Panc1 (cell line): ENCODE data around the gene GNAQ.

Source experiments
- POLR2AphosphoS5 ChIP-seq: IDR thresholded peaks from 2 replicates; pipeline ENCODE4 v1.6.1; 2012; ENCODE audit warnings: mild to moderate bottlenecking, low read depth, low read length, moderate library complexity
- SIN3A ChIP-seq: IDR thresholded peaks from 2 replicates; pipeline ENCODE4 v1.6.1; 2012; ENCODE audit warnings: low read depth, mild to moderate bottlenecking, low read length, moderate library complexity, borderline replicate concordance; ENCODE audit not compliant: insufficient read depth
- TF ChIP-seq, protein P1 (sequence below): fragments of 450-650 bp; IDR thresholded peaks from 2 replicates; pipeline ENCODE4 v1.5.1; 2017; ENCODE audit warnings: mild to moderate bottlenecking
- TF ChIP-seq, protein P2 (sequence below), 2 experiments: IDR thresholded peaks; 2 replicates each; pipeline ENCODE4 v1.6.1; 2011 to 2012; ENCODE audit warnings: low read depth in 2 of 2, control low read depth in 1 of 2, low read length in 1 of 2, mild to moderate bottlenecking in 1 of 2, moderate library complexity in 1 of 2; ENCODE audit not compliant: insufficient read depth in 1 of 2

DNA sequence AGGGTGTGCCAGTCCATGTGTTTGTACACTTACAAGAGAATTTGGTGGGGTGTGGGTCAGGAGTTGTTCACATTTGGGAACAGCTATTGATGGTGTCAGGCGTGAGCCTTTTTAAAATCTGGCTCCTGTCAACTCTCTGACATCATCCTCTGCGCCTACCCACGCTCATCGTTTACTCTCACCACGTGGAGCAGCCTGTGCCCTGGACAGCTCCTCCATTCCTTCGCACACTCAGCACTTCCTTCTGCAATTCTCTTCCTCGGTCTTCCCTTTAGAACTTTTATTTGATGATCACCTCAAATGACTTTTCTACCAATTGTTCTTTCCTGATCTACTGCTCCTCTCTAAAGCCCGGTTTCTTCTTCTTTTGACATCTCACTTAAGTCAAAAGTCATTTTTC lies 42.1 kb upstream of the GNAQ start:
- TF ChIP-seq SIN3A (no peak), POLR2AphosphoS5 (no peak)
- TF ChIP-seq, protein P1, sequence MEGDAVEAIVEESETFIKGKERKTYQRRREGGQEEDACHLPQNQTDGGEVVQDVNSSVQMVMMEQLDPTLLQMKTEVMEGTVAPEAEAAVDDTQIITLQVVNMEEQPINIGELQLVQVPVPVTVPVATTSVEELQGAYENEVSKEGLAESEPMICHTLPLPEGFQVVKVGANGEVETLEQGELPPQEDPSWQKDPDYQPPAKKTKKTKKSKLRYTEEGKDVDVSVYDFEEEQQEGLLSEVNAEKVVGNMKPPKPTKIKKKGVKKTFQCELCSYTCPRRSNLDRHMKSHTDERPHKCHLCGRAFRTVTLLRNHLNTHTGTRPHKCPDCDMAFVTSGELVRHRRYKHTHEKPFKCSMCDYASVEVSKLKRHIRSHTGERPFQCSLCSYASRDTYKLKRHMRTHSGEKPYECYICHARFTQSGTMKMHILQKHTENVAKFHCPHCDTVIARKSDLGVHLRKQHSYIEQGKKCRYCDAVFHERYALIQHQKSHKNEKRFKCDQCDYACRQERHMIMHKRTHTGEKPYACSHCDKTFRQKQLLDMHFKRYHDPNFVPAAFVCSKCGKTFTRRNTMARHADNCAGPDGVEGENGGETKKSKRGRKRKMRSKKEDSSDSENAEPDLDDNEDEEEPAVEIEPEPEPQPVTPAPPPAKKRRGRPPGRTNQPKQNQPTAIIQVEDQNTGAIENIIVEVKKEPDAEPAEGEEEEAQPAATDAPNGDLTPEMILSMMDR: no peak
- TF ChIP-seq, protein P2, sequence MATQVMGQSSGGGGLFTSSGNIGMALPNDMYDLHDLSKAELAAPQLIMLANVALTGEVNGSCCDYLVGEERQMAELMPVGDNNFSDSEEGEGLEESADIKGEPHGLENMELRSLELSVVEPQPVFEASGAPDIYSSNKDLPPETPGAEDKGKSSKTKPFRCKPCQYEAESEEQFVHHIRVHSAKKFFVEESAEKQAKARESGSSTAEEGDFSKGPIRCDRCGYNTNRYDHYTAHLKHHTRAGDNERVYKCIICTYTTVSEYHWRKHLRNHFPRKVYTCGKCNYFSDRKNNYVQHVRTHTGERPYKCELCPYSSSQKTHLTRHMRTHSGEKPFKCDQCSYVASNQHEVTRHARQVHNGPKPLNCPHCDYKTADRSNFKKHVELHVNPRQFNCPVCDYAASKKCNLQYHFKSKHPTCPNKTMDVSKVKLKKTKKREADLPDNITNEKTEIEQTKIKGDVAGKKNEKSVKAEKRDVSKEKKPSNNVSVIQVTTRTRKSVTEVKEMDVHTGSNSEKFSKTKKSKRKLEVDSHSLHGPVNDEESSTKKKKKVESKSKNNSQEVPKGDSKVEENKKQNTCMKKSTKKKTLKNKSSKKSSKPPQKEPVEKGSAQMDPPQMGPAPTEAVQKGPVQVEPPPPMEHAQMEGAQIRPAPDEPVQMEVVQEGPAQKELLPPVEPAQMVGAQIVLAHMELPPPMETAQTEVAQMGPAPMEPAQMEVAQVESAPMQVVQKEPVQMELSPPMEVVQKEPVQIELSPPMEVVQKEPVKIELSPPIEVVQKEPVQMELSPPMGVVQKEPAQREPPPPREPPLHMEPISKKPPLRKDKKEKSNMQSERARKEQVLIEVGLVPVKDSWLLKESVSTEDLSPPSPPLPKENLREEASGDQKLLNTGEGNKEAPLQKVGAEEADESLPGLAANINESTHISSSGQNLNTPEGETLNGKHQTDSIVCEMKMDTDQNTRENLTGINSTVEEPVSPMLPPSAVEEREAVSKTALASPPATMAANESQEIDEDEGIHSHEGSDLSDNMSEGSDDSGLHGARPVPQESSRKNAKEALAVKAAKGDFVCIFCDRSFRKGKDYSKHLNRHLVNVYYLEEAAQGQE (IDR thresholded peaks at IDR 0.05; ENCODE audit: insufficient read depth in 1 of 2, low read depth in 2 of 2, low read length in 1 of 2): no peak
